ENCODE results near the gene EFEMP2.

The EFEMP2 gene

DNA sequence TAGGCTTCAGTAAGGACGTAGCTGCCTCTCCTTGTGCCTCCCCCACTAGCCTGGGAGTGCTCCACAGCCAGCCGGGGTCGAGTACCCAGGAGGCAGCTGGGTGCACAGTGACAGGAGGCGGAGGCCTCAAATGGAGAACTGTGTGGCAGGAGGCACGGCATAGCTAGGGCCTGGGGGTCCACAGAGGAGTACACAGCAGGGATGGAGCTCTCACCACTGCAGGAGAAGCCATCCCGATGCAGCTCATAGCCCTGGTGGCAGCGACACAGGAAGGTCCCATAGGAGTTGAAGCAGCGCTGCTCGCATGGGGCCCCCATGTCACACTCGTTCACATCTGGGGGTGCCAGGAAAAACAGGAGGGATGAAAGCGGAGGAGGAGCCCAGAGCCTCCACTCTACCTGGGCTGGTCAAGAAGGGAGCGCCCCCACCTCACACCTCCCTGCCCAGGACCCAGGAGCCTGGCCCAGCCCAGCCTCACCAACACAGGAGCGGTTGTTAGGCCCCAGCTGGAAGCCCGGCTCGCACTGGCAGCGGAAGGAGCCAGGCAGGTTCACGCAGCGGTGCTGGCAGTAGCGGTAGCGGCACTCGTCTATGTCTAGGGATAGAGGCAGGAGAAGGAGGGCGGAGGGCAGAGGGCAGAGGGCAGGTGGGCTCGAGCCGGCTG is 2.8 kb downstream of the EFEMP2 start:
- DNase-seq, result peak in 2 of 10 donors; percentile 47 to 75
- intact Hi-C loops (cut with DNase I), result no loop called here

DNA sequence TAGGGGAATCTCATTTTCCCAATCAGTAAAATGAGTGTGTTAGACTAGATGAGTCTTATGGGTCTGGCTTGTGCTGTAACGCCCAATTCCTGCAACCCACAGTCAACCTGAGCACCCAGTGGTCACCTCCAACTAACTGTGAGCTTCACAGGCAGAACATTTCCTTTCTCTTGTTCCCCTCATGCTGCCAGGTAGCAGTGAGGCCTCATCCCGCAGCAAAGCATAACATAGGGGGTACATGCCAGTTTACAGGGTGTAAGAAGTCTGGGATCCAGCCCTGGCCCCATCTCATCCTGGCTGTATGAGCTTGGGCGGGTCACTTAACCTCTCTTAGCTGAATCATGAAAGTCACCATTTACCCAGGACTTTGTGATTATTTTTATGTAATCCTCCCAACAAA is 3.7 kb downstream of the EFEMP2 start:
- intact Hi-C loops (cut with DNase I), result no loop called here
- peak in 1 of 10 donors; percentile 6 for DNase-seq

DNA sequence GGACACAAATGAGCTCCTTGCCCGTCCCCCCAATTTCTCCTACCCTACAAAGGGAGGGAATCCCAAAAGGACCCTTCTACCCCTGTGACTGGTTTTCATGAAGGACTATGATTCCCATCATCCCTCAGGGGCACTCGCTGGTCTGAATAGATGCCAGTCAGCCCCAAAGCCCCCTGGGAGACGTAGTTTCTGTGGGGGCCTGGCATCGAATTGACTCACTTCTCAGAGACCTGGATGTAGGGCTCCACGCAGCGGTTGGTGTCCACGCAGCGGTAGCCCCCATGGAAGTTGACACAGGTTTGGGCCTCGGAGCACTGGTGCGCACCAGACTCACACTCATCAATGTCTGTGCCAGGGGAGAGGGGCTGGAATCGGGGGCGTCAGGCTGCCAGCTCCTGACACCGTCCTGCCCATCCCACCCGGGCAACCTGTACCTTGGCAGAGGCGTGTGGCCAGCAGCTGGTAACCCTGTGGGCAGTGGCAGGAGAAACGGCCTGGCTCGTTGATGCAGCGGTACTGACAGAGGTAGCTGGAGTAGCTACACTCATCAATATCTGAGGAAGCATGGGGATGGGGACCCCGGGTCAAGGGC is 4.4 kb downstream of the EFEMP2 start:
- intact Hi-C loops (cut with DNase I), result no loop called here
- peak in 8 of 10 donors; percentile 42 to 93 (median 62) for DNase-seq

DNA sequence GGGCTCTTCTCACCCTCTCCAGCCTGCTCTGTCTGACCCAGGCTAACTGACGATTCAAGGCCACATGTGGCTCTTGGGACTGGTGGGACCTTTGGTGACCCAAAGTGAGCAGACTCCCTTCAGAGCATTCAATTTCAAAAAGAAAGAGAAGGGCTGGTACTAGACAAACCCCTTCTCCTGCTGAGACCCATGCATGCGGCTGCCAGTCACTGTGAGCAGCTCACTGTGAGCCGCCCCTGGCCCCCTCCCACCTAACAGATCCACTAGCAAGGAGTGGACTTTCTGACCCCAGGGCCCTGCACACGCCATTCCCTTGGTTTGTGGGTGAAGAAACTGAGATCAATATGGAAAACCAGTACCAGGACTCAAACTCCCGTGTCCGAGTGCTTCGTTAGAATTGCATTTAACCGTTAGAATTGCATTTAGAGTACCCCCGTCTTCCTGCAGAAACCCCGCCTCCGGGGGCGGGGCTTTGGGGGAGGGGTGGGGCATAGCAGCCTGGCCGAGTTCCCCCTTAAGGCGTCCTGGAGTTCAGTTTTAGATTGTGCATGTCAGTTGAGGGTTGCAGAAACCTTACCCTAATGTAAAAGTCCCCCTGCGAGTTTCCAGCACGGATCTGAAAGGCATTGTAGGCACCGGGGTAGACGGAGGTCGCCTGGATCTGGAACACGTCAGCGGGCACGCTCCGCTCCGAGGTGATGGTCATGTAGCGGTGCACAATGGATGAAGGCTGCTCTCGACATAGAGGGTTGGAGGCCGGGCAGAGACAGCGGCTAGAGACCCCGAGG is 5.1 kb downstream of the EFEMP2 start:
- peak in 2 of 10 donors; percentile 75 to 83 for DNase-seq
- intact Hi-C loops (cut with DNase I), result no loop called here

DNA sequence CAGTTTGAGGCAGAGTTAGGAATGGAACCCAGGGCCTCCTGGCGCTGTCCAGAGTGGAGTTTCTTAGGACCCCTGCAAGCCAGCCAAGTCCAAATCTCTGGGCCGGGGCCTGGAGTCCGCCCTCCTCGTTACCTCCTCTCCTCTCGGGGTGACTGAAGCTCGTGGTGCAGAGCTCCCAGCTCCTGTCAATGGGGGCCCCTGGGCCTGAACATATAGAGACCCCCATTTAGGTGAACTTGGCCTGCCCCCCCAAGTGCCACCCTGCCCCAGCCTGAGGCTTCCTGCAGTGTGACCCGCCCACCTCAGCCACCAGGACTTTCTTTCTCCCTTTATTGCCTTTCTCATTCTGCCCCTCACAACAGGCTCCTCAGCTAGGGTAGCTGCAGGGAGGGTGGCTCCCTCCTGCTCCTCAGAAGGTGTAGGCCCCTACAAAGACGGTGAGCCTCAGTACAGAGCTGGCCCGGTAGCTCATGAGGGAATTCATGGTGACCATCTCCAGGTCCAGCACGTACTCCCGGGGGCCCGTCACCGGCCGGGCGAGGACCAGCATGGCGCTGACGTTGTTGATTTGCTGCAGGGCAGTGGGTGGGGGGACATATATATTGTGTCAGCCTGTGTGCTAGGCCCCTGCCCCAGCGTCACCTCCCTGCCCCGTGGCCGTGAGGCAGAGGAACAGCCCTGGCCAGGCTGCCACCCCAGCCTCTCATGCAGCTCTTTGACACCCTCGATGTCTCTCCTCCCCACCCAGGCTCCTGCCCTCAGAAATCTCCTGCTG is 5.9 kb downstream of the EFEMP2 start:
- peak in 2 of 10 donors; percentile 33 to 53 for DNase-seq
- intact Hi-C loops (cut with DNase I), result no loop called here

DNA sequence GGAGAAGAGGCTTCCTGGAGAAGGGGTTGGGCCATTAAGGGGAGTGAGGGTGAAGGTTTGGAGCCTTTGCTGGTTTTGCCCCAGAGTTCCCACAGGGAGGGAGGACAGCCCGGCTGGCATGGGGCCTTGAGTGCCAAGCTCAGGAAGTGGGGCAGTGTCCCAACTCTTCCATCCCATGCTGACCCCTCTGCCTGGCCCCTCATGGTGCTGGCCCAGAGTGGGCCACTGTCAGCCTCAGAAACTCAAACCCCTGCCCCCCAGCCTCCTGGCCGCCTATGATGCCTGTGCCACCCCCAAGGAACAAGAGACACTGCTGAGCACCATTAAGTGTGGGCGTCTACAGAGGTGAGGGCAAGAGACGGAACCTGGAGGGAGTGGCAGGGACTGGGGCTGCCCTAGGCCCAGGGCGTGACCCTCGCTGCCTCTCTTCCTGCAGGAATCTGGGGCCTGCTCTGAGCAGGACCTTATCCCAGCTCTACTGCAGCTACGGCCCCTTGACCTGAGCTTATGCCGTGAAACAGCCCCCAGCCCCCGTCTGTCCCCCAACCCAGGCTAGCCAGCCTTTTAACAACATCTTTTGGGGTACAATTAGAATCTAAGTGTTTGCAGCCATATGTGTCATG is 6.9 kb downstream of the EFEMP2 start:
- intact Hi-C loops (cut with DNase I), result no loop called here
- peak in 2 of 10 donors; percentile 63 to 72 for DNase-seq

DNA sequence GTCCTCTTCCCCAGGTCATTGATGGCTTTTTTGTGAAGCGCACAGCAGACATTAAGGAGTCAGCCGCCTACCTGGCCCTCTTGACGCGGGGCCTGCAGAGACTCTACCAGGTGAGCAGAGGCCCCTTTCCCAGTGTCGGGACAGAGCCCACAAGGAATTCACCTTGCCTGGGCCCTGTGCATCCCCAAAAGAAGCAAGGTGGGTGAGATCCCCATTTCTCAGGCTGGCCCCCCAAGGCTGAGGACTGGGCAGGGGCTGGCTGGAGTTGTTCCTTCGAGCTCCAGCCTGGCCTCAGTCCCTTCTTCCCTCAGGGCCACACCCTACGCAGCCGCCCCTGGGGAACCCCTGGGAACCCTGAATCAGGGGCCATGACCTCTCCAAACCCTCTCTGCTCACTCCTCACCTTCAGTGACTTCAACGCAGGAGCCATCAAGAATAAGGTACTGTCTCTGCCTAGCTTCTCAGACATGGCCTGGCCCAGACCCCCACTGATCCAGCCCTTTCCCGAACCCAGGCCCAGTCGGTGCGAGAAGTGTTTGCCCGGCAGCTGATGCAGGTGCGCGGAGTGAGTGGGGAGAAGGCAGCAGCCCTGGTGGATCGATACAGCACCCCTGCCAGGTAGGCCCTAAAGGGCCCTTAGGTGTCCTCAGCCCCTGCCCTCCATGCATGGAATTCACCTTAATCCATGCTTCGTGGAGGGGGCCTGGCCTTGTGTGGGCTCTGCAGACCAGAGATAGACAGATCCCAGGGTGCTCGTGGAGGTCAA is 7.7 kb downstream of the EFEMP2 start:
- intact Hi-C loops (cut with DNase I), result no loop called here
- peak in 2 of 10 donors; percentile 14 to 47 for DNase-seq

DNA sequence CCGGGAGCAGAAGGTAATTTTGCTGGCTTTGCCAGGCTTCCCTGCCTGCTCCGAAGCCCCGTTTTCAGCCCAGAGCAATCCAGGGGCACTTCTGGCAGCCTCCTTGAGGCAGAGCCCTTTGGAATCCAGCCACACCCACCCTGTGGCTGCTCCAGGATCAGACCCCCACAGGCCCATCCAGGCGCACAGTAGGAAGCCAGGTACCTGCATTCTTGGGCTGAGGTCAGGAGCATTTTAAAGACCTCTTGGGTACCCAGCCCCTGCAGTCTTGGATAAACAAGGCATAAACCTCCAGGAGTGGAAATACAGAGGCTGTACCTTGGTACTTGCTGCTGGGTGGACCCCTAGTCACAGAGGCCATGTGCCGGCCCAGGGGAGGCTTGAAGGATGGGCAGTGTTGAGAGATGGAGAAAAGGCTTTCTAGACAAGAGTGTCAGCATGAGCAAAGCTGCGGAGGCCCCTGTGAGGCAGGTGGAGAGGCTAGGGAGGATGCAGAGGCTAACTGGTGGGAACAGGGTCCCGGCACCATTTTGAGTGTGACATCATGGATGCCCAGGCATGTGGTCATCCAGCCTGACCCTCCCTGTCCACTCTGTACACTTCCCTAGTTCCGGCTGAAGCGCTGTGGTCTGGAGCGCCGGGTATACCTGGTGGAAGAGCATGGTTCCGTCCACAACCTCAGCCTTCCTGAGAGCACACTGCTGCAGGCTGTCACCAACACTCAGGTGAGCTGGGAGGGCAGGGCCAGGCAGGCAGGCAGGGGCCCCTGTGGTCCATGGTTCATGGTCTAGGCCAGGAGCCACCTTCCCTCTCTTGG is 8.5 kb downstream of the EFEMP2 start:
- intact Hi-C loops (cut with DNase I), result no loop called here
- peak in 2 of 10 donors; percentile 18 to 37 for DNase-seq

DNA sequence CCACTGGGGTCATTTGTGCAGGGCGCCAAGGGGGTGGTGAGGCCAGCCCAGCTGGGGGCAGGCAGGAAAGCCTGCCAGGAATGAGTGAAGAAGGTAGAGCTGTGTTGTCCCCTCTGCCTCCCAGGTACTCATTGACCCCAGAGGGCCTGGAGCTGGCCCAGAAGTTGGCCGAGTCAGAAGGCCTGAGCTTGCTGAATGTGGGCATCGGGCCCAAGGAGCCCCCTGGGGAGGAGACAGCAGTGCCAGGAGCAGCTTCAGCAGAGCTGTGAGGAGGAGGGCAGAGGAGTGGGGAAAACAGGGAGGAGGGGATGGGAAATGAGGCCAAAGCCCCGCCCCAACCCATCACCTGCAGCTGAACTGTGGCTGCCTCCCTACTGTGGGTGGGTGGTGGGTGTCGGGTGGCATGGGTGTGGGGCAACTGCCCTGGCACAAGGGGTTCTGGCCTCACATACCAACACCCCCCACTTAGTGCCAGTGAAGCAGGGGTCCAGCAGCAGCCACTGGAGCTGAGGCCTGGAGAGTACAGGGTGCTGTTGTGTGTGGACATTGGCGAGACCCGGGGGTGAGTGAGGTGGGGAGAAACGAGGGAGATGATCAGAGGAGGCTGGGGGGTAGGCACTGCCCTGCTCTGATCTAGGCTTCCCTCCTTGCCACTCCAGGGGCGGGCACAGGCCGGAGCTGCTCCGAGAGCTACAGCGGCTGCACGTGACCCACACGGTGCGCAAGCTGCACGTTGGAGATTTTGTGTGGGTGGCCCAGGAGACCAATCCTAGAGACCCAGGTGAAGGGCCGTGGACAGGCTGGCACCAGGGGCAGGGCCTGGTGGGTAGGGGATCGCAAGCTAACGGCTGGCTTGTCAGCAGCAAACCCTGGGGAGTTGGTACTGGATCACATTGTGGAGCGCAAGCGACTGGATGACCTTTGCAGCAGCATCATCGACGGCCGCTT is 9.4 kb downstream of the EFEMP2 start:
- peak in 4 of 10 donors; percentile 6 to 76 (median 57) for DNase-seq
- intact Hi-C loops (cut with DNase I), result no loop called here

DNA sequence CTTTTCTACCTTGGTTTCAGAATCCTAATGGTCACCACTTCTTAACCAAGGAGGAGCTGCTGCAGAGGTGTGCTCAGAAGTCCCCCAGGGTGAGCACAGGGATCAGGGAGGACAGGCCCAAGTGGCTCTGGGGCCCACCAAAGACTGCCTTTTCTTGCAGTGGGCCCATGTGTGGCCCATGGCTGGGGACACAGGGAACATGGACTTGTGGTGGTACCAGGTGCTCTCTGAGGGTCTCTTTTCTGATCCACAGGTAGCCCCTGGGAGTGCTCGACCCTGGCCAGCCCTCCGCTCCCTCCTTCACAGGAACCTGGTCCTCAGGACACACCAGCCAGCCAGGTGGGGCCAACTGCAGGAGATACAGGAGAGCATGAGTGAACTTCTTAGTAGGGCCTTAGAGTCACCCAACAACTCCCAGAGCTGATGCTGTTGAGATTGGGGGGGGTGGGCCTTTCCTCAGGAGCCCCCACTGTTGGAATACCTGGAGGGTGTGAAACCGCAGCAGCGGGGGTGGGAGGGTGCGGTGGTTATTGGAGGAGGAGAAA is 10.3 kb downstream of the EFEMP2 start:
- peak in 2 of 10 donors; percentile 17 to 21 for DNase-seq
- intact Hi-C loops (cut with DNase I), result no loop called here

DNA sequence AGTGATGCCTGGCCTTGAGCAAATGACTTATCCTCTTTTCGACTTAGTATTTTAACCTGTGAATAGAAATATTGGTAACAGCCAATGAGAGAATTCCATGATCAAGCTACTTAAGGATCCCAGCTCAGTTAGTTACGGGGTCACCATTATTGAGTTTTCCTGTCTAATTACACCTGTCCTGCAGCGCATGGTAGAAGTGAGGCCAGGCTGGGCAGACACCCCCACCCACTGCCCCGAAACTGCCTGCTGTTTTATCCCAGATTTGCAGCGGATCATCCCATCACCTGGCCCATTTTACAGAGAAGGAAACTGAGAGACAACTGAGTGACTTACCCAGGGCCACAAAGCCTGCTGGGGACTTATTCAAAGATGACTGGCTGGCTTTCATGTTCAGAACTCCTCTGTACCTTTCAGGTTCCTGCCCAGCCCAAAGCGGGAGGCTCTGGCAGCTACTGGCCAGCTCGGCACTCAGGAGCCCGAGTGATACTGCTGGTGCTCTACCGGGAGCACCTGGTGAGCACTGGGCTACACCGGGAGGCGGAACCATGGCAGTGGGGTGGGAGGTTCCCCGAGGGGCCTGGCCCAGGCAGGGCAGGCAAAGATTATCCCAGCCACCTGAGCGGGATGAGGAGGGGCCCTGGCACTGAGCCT is 10.9 kb downstream of the EFEMP2 start:
- peak in 2 of 10 donors; percentile 19 to 62 for DNase-seq

DNA sequence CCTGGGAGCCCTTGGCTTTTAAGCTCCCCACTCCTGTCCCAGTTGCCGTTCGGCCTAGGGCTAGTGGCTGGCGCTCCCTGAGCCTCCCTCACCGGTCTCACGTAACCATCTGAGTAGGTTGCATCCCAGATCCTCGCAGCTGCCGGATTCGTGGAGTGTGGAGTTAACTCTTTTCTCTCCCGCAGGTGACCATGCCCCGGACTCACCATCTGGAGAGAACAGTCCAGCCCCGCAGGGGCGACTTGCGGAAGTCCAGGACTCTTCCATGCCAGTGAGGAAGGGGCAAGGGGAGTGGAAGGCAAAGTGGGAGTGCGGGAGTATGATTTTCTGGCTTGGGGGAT is 11.5 kb downstream of the EFEMP2 start:
- intact Hi-C loops (cut with DNase I), result no loop called here
- peak in 1 of 10 donors; percentile 78 for DNase-seq

More for the DNA sequence above, 10.9 kb downstream of the EFEMP2 start:
- intact Hi-C loops (cut with DNase I), result no loop called here

DNA sequence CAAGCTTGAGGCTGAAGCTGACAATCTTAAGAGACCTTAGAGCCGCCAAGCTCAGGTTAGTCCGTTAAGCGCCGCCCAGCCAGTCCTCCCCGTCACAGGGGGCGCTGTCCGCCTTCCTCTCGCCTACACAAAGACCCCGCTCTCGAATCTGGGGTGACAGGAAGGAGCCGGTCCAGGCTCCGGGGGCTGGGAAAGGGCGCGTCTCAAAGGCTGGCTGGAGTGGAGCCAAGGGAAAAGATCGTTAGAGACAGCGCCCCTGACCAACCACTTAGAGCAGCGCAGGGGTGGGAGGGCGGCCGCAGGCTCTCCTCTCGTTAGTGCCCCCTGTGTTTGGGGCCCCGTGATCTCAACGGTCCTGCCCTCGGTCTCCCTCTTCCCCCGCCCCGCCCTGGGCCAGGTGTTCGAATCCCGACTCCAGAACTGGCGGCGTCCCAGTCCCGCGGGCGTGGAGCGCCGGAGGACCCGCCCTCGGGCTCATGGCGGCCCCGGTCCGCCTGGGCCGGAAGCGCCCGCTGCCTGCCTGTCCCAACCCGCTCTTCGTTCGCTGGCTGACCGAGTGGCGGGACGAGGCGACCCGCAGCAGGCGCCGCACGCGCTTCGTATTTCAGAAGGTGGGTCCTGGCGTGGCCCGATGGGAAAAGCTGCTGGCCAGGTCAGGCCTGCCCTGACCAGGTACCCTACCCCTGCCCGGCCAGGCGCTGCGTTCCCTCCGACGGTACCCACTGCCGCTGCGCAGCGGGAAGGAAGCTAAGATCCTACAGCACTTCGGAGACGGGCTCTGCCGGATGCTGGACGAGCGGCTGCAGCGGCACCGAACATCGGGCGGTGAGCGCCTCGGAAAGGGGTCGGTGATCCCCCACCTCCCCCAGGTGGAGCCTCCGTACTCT is 12.1 kb downstream of the EFEMP2 start, which contains the start of gene MUS81:
Gene MUS81, plus strand, starts transcription at position 156 of the 887 bp plus-strand sequence. Its CDS starts 321 bp downstream, at position 477.
- peak; percentile 92 to 99 (median 95) for DNase-seq
- intact Hi-C loops (cut with DNase I), result no loop called here

DNA sequence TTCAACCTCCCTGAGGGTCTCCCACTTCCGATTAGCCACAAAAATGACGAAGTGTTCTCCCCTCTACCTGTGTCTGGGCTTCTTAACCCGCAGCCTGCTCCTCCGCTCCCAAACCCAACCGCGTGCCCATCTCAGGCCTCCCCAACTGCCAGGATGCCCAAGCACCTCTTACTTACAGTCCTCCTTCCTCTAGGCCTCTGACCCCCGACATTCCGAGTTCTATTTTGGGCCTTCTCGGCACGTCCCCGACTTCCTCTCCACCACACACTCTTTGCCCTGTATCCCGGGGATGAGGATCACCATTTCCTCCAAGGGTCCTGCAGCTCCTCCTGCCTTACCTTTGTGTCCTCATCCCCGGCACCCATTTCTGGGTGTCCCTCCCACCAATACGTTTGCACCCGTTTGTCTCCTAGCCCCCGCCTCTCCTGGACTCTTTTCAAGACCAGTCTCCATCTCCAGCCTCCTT is 12.8 kb downstream of the EFEMP2 start:
- intact Hi-C loops (cut with DNase I), result loop anchor here (2.0 kb wide), 1 partner anchor 31 kb away; the partner anchor contains the start of gene CCDC85B

DNA sequence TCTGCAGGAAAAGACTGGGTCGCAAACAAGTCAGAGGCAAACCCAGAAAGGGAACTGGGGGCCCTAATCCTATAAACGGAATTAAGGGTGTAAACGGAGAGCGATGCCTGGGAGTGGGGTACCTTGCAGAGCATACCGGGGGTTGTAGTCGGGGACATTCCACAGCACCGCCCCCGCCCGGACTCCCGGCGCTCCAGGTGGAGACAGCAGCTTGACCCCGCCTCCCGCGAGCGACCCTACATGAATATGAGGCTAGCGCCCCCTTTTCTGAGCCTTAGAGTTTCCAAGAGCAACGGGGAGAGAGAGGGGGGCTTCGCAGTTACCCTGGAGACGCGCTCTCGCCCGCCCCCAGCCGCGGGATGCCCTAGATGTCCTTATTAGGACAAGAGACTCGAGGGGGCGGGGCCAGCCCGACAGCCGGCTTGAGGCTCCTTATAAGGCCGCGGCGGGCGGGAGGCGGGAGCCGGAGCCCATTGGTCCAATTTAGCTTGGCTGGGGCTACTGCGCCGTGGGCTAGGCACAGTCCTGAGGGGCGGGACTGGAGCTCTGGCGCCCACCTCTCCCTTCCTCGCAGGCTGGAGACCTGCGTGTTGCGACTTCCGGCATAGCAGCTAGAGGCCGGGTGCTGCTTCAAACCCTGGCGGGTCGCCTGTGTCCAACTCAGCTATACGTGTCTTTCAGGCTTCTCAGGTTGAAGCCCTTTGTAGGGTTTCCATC is 13.3 kb downstream of the EFEMP2 start:
- intact Hi-C loops (cut with DNase I), result loop anchor here (2.0 kb wide), 1 partner anchor 32 kb away; the partner anchor contains the start of gene CCDC85B
- peak; percentile 90 to 100 (median 97) for DNase-seq

More for the DNA sequence above, 12.8 kb downstream of the EFEMP2 start:
- DNase-seq, result peak in 3 of 10 donors; percentile 26 to 74 (median 38)

Measured in posterior cingulate gyrus (tissue), 11 donors.